GM12878 (cell line): ENCODE data around the gene SERPINB6. TPM values are rescaled to one million over a fixed set of nuclear protein-coding genes. Genes with fewer than 3 reads are reported as not detected.

Experiments
- EP300 ChIP-seq, 2 experiments: fragments of 150-350 bp in 1 of 2; IDR thresholded peaks; 2 replicates each; pipeline ENCODE4 v1.6.1; 2011 to 2012; ENCODE audit warnings: low read depth in 2 of 2, low read length in 2 of 2, borderline replicate concordance in 1 of 2, improper control_type of control experiment in 1 of 2, inconsistent platforms in 1 of 2; ENCODE audit not compliant: control insufficient read depth in 1 of 2
- ETV6 ChIP-seq, 2 experiments: fragments of 450-650 bp in 1 of 2; IDR thresholded peaks in 1 of 2; conservative IDR thresholded peaks in 1 of 2; 2 replicates each; pipeline ENCODE4 v1.6.1; 2014; ENCODE audit warnings: antibody characterized with exemption in 1 of 2, borderline replicate concordance in 1 of 2, low read depth in 1 of 2, mild to moderate bottlenecking in 1 of 2, moderate library complexity in 1 of 2
- MXI1 ChIP-seq: fragments of 150-350 bp; IDR thresholded peaks from 2 replicates; pipeline ENCODE4 v1.6.1; 2011; ENCODE audit warnings: low read depth, mild to moderate bottlenecking, inconsistent platforms, low read length, improper control_type of control experiment
- NFXL1 ChIP-seq: fragments of 450-650 bp; IDR thresholded peaks from 2 replicates; pipeline ENCODE4 v1.6.1; 2017; ENCODE audit warnings: antibody characterized with exemption, mild to moderate bottlenecking, borderline replicate concordance
- POLR2AphosphoS2 ChIP-seq: IDR thresholded peaks from 2 replicates; pipeline ENCODE4 v1.6.1; 2011; ENCODE audit warnings: low read depth, mild to moderate bottlenecking, low read length, improper control_type of control experiment, moderate library complexity
- RAD21 ChIP-seq: IDR thresholded peaks from 2 replicates; pipeline ENCODE4 v1.6.1; 2011; ENCODE audit warnings: mild to moderate bottlenecking, low read depth, low read length, moderate library complexity; ENCODE audit not compliant: insufficient read depth
- RB1 ChIP-seq: fragments of 450-650 bp; formaldehyde crosslinking; IDR thresholded peaks from 2 replicates; pipeline ENCODE4 v1.6.1; 2017; ENCODE audit warnings: mild to moderate bottlenecking, borderline replicate concordance
- RCOR1 ChIP-seq: conservative IDR thresholded peaks from 2 replicates; pipeline ENCODE4 v1.6.1; 2012; ENCODE audit warnings: low read depth, low read length, improper control_type of control experiment
- RFX5 ChIP-seq: IDR thresholded peaks from 2 replicates; pipeline ENCODE4 v1.6.1; 2011; ENCODE audit warnings: low read depth, low read length, improper control_type of control experiment
- TCF12 ChIP-seq: IDR thresholded peaks from 2 replicates; pipeline ENCODE4 v1.6.1; 2011; ENCODE audit warnings: low read depth, mild to moderate bottlenecking, low read length
- polyA plus RNA-seq, 11 experiments: library from polyadenylated mRNA; depleted of rRNA in 4 of 11; unstranded in 6 of 11; stranded (reverse) in 5 of 11; fragments of >200 nt; fragmentation: Nextera tagmentation in 4 of 11; fragmentation: Illumina TruSeq in 1 of 11; extraction: Ambion mirVana in 4 of 11; extraction: Trizol in 1 of 11; gene quantifications; 1 replicate in 1 of 11; 2 replicates in 10 of 11; pipeline versions ENCODE4 v1.2.1 to v1.2.3, GENCODE V29; 2011 to 2016; ENCODE audit warnings: inconsistent platforms in 2 of 11, missing spikeins in 2 of 11, low read depth in 1 of 11
- total RNA-seq, 4 experiments: library from RNA; depleted of rRNA in 3 of 4; stranded (reverse); fragments of >200 nt in 3 of 4; fragmentation: Illumina TruSeq in 1 of 4; extraction: Trizol in 1 of 4; gene quantifications; 2 replicates each; pipeline versions ENCODE4 v1.2.1 to v1.2.3, GENCODE V29; 2013 to 2021
- TF ChIP-seq, protein P1 (sequence below): IDR thresholded peaks from 2 replicates; pipeline ENCODE4 v1.6.1; 2012; ENCODE audit warnings: low read depth, low read length, improper control_type of control experiment

The SERPINB6 gene
- total and polyA plus RNA-seq, 10 of the 15 experiments (the other 5 are each of a cell fraction or from before 2014, with no cell fraction given) = 0.37 to 2.2 (median 0.68) TPM; not detected in 1

DNA sequence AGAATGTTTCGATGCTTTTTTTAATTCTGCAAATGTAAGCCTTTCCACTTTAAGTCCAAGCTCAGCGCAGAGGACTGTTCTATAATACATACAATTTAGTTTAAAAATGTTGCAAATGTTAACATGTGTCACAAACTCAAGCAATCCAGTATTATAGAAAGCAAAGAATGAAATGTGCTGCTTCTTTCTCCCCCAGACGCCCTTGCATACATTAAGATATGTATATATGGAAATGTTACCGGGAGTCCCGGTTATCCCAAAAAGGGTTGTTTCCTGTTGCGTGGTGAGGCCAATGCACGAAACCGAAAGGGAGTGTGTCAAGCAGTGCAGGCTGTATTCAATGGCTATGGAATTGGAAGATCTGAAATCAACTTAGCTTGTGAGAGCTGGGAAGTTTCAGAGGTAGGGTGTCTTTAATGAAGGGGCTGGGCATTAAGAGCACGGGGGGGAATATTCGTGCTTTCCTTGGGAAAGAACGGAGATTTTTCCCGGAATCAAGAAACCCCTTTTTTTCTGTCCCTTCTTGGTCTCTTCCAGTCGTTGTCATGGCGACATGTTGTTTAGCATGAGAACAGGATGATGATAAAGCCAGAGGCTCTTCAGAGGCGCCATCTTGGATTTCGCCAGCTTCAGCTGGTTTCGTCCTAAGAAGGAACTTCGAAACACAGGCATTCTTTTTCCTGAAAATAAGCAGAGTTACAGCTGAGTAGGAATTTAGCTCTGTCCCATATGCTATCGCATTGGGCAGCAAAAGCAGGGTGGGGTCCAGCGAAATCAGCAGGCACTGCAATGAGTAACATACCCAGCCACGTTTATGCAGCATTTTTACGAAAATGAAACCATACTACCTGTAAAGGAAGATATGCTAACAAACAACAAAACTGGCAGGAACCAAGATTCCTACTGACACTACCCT is 18.2 kb upstream of the SERPINB6 start (continued):
- TF ChIP-seq ETV6 (conservative IDR thresholded peaks at IDR 0.05 in 1 of 2, IDR thresholded peaks at IDR 0.05 in 1 of 2; ENCODE audit: borderline replicate concordance in 1 of 2, low read depth in 1 of 2) (no peak), POLR2AphosphoS2 (no peak), NFXL1 (no peak), MXI1 (peak; percentile 92), EP300 (IDR thresholded peaks at IDR 0.05; ENCODE audit: borderline replicate concordance in 1 of 2, control insufficient read depth in 1 of 2, low read depth in 2 of 2, low read length in 2 of 2) (peak in 1 of 2 experiments; percentile 54; a peak in 1 of 4 replicates), RFX5 (no peak), RCOR1 (no peak), RB1 (no peak), TCF12 (no peak), RAD21 (no peak)
- TF ChIP-seq, protein P1, sequence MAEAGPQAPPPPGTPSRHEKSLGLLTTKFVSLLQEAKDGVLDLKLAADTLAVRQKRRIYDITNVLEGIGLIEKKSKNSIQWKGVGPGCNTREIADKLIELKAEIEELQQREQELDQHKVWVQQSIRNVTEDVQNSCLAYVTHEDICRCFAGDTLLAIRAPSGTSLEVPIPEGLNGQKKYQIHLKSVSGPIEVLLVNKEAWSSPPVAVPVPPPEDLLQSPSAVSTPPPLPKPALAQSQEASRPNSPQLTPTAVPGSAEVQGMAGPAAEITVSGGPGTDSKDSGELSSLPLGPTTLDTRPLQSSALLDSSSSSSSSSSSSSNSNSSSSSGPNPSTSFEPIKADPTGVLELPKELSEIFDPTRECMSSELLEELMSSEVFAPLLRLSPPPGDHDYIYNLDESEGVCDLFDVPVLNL = no peak
